Activated T-cell treated with anti-CD3 and anti-CD28 coated beads for 48 hours (primary cell): ENCODE data around the gene MRPL20.
"Not testable (repeated sequence)": the region's sequence is repeated elsewhere in the genome, so short reads cannot be mapped to it uniquely, and the experiment has no call there.

Experiments
- DNase-seq: peaks from one replicate; pipeline ENCODE4 v3.0.0-alpha.2; 2020; ENCODE audit warnings: low read depth

MRPL20 gene

GRCh38 chr1:1385931-1386330 is 21.2 kb downstream of the MRPL20 start:
- no peak for DNase-seq

DNA sequence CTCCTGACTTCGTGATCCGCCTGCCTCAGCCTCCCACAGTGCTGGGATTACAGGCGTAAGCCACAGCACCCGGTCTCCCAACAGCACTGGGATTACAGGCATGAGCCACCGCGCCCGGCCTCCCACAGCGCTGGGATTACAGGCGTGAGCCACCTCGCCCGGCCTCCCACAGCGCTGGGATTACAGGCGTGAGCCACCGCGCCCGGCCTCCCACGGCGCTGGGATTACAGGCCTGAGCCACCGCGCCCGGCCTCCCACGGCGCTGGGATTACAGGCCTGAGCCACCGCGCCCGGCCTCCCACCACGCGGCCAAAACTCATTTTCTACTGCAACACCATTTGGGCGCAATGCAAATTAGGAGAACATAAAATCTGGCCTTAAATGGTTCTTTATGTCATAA is 21.8 kb downstream of the MRPL20 start:
- DNase-seq, result not testable (repeated sequence)

- DNase-seq, result no peak
Observed at GRCh38 chr1:1381294-1381693, 25.8 kb downstream of the MRPL20 start.

- DNase-seq, result no peak
Observed at GRCh38 chr1:1380860-1381259, 26.2 kb downstream of the MRPL20 start.

DNA sequence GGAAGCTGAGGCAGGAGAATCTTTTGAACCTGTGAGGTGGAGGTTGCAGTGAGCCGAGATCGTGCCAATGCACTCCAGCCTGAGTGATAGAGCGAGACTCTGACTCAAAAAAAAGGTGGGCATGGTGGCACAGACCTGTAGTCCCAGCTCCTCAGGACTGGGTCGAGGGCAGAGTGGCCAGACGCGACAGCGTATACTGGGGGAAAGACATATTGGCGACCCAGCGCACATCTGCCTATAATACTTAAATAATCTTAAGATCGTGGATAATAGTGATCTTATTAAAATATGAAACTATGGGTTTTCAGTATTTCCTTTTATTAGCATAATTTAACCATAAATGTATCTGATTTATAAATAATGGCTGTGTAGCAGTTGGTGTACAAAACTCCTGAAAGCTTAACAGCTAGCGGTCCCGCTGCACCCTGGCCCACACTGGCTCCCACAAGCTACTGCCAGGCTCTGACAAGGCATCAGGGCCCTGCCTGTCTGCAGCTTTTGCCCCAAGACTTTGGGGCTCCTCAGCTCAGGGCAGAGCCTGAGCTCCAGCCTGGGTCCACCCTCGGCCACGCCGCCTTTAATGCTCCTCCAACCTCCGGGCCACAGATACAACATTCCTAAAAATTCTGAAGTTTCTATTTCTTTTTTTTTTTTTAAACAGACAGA is 29.4 kb downstream of the MRPL20 start:
- DNase-seq, result no peak

- no peak for DNase-seq
Observed at GRCh38 chr1:1376551-1377226, 30.4 kb downstream of the MRPL20 start.

DNA sequence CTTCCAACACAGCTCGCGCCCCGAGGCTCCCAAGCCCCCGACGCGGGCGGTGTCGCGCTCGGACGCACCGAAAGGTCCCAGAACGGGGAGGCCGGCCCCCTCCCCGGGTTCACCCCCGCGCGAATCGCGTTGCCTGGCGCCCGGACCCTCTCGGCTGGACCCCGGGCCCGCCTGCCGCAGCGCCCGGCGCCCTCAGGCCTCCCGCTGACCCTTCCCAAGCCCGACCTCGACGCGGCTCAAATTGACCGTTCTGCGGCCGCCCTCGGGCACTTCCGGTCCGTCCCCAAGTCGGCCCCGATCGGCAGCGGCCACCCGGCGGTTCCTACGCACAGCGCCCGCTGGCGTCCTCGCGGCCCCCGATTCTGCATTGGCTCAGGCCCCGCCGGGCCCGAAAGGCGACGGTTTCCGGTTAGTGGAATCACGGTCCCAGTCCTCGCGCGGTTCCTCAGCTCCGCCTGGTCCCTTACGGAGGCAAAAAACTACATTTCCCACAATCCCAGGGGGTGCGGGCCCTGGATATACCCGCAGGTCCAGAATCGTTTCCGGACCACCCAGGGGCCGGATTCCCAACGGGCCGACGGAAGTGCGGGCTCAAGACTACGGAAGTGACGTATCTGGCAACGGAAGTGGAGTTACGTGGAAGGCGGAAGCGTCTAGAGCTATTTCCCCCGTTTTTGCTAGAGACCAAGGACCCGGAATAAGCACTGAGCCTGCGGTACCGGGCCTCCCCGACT is 32.0 kb downstream of the MRPL20 start, which contains the start of gene AURKAIP1:
Gene AURKAIP1 (minus strand): TSS at position 279 of the 734 bp plus-strand sequence. CDS start 451 bp downstream, outside the sequence.
- DNase-seq, result peak; percentile 92

GRCh38 chr1:1374589-1374928 is 32.5 kb downstream of the MRPL20 start:
- DNase-seq, result no peak

DNA sequence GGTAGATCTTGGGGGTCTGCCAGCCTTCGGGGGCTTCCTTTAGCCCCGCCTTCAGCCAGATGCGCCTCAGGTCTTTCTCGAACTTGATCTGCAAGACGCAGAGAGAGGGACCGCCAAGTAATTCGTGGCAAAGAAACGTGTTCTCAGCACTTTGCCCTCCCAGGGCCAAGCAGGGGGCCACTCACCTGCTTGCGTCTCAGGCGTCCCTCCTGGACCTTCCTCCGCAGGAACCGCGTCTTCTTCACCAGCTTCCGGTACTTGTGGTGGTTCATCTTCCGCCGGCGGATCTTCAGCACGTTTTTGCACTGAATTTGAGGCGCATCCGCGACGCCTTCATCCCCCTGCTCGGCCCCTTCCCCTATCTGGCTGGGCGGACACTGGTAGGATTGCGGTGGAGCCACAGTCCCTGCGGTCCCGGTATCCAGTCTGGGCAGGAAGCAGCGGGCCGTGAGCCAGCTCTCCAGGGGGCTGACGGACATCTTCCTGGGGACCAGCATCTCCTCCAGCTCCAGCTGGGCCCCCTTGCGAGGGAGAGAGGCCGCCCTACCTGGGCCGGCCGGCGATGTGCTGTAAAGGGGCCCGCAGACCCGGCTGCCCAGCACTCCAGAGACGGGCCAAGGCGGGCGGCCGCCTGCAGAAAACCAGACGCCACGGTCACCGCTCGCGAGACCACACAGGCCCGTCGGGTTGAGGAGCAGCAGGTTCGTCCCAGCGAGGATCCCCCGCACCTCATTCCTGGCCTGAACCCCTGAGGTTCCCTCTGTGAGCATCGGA is 33.1 kb downstream of the MRPL20 start:
- no peak for DNase-seq

DNA sequence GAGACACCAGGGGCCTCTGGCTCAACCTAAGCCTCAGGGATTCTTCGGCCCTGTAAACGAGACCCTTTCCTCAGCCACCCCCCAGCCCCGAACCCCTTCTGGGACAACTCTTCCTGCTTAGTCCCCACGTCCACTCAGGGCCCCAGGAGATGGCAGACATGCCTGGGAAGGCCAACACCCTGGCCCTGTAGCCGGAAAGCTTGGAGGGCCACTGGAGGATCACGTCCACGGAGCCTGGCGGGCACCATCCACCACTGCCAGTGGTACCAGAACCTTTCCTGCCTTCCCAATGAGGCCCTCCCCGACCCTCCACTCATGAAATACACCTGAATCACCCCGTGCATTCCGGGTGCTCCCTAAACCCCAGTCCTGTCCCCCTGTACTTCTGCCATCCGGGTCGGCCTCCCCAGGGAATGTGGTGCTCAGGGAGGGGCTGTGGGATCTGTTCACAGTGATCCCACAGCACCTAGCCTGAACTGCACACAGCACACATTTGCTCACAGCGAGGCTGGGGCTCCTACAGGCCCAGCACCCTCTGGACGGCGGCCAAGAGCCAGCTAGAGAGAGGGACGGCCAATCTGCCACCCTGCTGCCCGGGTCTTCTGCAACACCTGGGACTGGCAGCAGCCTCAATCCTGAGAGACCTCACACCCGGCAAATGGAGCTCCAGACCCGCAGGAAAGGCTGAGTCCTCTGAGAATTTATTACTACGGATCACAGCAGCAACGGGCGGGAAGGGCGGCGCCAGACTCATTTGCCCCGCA is 33.9 kb downstream of the MRPL20 start:
- DNase-seq, result no peak

DNA sequence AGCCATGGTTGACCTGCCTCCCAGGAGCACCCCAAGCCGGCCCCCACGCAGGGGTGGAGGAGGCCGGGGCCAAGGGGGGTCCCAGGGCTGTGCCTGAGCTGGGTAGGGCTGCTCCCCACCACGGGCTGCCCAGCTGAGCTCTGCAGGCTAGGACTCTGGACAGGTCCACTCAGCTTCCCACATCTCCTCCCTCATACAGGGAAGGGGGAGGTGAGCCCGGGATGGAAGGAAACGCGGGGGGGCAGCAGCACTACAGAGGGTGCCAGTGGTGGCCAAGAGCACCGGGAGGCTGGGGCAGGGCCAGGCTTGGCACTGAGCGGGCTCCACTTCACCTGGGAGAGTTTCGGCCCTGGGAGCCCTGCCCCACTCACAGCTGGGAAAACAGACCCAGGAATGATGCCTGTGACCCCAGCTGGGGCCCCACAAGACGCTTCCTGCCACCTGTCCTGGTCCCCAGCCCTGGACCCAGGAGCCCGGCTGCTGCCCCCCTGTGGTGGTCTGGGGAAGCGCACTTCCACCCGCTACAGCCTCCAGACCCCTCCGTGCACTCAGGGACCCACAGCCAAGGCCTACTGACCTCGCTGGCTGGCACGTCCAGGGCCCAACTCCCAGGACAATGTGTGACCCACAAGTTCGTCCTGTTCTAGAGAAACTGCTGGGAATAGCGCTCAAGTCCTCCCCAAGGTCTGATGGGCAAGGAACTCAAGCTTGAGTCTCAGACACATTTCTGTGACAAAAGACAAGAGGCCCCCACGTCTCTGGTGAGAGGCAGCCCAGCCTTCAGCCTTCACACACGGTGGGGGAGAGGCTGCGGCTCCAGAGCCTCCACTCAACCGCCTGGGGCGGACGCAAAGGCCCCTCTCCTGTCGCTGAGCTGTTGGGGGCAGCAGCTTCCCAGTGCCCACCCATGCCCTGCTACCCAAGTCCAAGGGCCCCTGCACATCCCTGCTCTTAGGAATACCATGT is 35.1 kb downstream of the MRPL20 start:
- DNase-seq, result peak; percentile 78

GRCh38 chr1:1371364-1371745 is 35.7 kb downstream of the MRPL20 start:
- no peak for DNase-seq

DNA sequence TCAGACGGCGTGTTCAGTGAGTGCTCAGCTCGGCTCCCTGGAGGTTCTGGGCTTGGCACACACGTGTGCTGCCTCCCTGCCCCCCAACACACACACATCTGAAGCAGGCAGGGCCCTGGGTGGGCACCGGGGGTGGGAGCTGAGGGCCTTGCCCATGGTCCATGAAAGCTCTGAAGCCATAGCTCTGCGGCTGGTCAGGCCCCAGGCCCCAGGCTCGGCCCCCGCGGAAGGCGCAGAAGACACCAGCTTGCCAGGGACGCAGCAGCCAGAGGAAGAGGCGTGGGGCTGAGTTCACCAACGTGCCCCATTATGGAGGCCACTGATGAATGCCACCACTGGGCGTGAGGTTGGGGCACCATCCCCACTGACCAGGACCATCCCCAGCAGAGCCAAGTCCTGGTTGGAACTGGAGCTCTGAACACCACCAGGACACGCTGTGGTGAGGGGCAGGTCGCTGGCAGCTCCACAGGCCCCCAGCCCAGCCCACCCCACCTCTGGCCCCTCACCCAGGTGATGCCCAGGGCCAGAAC is 36.3 kb downstream of the MRPL20 start:
- no peak for DNase-seq

DNA sequence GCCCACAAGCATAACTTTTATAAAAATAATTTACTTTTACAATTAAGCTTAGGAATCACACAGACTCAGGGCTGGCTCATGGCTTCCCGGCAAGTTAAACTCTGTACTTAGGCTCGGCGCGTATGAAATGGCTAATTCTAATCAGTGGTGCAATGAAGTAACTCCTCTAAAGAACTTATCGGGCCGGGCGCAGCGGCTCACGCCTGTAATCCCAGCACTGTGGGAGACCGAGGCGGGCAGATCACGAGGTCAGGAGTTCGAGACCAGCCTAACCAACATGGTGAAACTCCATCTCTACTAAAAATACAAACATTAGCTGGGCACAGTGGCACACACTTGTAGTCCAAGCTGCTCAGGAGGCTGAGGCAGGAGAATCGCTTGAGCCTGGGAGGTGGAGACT is 37.0 kb downstream of the MRPL20 start:
- DNase-seq, result not testable (repeated sequence)

- no peak for DNase-seq
Observed at GRCh38 chr1:1367315-1367714, 39.8 kb downstream of the MRPL20 start.

GRCh38 chr1:1366699-1367066 is 40.4 kb downstream of the MRPL20 start:
- no peak for DNase-seq

- no peak for DNase-seq
Observed at GRCh38 chr1:1365875-1366698, 41.0 kb downstream of the MRPL20 start.

GRCh38 chr1:1364266-1364665 is 42.8 kb downstream of the MRPL20 start:
- no peak for DNase-seq

GRCh38 chr1:1361982-1362423 is 45.1 kb downstream of the MRPL20 start:
- DNase-seq, result no peak
